NT2/D1 (cell line): Measurements from ENCODE around the gene PELI2.

Experiments
- SUZ12 ChIP-seq: IDR thresholded peaks from 2 replicates; pipeline ENCODE4 v1.6.1; 2011; ENCODE audit not compliant: insufficient read length, insufficient read depth; ENCODE audit errors: extremely low read depth
- YY1 ChIP-seq: IDR thresholded peaks from 2 replicates; pipeline ENCODE4 v1.6.1; 2011; ENCODE audit not compliant: insufficient read length, insufficient read depth

DNA sequence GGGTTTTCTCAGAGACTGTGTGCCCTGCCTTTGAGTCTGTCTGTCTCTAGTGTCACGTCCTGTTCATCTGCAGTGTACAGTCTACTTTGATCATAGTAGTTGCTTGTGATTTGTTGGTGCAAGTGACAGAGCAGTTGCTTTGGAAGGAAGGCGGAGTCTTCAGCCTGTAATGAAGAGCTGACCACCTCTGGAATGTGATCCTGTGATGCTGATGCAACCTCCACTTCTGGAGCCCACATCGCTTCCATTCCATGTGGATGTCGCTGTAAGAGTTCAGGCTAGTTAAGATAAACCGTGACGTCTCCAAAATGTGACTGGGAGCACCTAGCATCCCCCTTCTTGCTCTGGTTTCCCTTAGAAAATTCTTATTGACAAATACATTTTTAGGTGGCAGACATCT is 51.8 kb downstream of the PELI2 start:
- no peak for TF ChIP-seq SUZ12
- TF ChIP-seq YY1, result no peak
